Measurements from ENCODE around the gene HSD17B12.

- no peak for TF ChIP-seq CTCF (IDR thresholded peaks at IDR 0.05)
- TF ChIP-seq ZFX (IDR thresholded peaks at IDR 0.05; ENCODE audit: borderline replicate concordance): no peak
Observed at GRCh38 chr11:43774786-43775185, 94.2 kb downstream of the HSD17B12 start.
